ENCODE measurements around the gene CNGA2.

GRCh38 chrX:151753313-151754046 lies 18.9 kb downstream of the CNGA2 start:
- peak; percentile 60 for TF ChIP-seq CTCF (IDR thresholded peaks at IDR 0.05; ENCODE audit: poor library complexity)
- TF ChIP-seq EZH2phosphoT487 (IDR thresholded peaks at IDR 0.05; ENCODE audit: low read depth, severe bottlenecking, unreplicated experiment) = no peak
